HG03558 (cell line): Measurements from ENCODE around the gene PCP4L1.
"Not testable (repeated sequence)": the region's sequence is repeated elsewhere in the genome, so short reads cannot be mapped to it uniquely, and the experiment has no call there.

Experiments
- ATAC-seq: cut with Tn5 transposase; IDR thresholded peaks from one replicate; pipeline ENCODE4 v1.9.1; 2021; ENCODE audit warnings: moderate number of reproducible peaks; ENCODE audit not compliant: unreplicated experiment; ENCODE audit errors: extremely low read depth

The PCP4L1 gene

DNA sequence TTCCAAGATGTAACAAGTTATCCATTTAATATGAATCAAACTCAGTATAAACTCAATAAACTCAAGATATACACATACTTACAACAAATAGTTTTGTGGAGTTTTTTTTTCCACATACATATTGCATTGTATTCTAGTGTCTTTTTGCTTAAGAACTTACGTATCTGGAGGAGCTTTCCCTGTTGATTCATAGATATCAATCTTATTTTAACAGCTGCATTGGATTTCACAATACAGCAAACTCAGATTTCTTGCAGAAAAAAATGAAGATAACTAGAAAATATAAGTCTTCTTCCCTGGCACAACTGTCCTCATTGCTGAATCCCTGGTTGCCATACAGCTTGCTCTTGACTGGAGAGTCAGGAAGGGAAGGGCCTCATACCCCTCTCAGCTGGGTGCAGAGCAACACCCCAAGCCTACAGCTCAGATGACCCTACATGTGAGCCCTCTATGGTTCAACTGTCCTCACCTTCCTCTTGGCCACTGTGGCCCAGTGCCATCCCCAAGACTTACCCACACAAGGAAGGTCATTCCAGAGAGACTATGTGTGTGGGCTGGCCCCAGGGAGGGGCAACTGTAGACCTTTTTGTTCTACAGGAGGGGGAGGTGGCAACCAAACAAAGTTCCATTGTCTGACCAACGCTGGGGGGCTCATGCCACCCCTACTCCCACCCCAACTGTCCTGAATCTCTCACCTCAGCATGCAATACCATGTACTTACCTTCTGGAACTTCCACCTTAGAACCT lies 49.5 kb downstream of the PCP4L1 start:
- ATAC-seq = no peak

DNA sequence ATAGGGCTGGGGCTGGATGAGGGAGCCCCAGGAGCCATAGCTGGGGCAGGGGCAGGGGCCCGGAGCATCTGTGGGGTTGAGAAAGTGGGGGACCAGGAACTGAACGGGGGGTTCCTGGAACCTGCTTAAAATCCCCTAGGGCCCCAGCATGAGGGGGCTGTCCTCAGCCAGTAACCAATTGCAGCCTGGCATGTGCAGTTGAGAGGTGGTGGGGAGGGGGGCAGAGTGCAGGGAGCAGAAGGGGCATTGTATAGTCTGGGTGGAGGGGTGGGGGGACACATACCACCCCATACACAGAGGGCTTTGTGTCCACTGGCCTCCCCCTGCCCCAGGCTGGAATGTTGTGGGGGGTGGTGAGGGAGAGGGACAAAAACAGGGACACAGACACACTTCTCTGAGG lies 51.3 kb downstream of the PCP4L1 start, which contains the start of gene MPZ:
MPZ (minus strand) TSS at position 101 of the 400 bp plus-strand sequence; CDS start at position 38, 63 bp downstream.
- no peak for ATAC-seq

DNA sequence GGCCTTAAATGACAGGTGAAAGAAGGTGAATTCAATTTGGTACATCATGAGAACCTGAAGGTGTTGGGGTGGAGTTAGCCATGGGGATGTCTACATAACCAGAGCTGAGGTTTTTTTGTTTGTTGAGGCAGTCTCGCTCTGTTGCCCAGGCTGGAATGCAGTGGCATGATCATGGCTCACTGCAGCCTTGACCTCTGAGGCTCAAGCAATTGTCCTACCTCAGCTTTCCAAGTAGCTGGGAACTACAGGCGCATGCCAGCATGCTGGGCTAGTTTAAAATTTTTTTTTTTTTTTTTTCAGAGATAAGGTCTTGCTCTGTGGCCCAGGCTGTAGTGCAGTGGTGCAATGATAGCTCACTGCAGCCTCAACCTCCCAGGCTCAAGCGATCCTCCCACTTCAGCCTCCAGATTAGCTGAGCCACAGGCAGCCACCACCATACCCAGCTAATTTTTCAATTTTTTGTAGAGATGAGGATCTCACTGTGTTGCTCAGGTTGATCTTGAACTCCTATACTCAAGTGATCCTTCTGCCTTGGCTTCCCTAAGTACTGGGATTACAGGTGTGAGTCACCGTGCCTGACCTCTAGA lies 53.1 kb downstream of the PCP4L1 start:
- ATAC-seq = no peak

DNA sequence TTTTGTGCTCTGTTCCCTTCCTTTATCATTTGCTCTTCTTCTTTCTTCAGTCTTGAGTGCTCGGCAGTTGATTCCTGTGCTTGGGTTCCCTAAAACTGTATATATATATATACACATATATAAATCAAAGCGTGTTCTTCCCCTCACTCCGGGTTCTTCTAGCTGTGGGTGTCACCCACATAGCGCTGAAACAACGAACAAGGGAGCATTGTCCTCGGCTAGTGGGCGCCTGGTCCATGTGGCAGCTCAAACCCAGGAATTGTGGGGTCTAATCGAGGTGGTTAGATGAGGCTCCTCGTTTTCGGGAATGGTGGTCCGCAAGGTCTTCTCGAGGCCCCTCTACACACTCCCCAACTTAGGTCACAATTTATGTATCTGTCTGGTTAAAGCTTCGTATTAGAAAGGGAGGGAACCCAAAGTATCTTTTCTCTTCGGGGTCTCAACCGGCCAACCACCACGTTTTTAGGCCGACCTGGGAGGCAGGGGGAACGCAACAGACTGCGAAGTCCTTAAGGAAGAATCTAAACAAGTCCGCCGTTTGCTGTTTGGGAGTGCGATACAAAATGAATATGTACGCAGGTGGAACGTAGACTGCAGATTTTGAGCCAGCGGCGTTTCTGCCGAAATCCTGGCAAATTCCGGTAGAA lies 55.1 kb downstream of the PCP4L1 start:
- no peak for ATAC-seq

DNA sequence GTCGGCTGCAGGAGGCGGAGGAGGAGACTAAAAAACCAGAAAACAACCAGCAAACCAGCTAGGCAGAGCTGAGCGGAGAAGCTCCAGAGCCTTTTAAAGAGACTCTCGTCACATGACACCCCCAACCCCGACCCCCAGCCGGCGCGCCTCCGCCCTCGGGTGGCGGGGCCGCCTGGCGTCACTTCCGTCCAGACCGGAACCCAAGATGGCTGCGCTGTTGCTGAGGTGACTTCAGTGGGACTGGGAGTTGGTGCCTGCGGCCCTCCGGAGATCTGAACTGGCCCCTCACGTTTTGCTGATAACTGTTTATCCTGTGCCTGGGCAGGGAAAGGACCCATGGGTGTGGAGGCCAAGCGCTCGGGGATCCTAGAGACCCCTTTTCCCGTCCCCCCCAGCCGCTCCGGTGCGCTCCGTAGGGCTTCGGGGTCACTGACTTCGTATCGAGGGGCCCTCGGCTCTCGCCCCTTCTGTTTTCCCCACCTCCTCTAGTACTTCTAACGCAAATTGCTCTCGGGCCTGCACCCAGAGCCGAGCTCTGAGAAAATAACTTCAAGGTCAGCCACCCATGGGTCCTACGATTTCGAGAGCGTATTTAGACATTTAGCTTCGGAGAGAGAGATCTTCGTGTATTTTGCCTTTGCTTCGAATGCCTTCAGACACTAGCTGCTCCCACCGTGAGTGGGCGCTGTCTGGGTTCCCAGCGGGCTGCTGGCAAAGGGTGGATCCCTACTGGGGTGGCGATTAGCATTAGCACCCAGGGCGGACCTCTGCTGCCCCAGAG lies 55.8 kb downstream of the PCP4L1 start, which contains the start of gene SDHC:
SDHC (plus strand) TSS at position 181 of the 781 bp plus-strand sequence; CDS start at position 206, 25 bp downstream.
- ATAC-seq = no peak

- ATAC-seq = not testable (repeated sequence)
Observed at GRCh38 chr1:161315841-161316674, 57.5 kb downstream of the PCP4L1 start.

- no peak for ATAC-seq
Observed at GRCh38 chr1:161324020-161324419, 65.5 kb downstream of the PCP4L1 start.

GRCh38 chr1:161330346-161330745 lies 71.8 kb downstream of the PCP4L1 start:
- no peak for ATAC-seq

DNA sequence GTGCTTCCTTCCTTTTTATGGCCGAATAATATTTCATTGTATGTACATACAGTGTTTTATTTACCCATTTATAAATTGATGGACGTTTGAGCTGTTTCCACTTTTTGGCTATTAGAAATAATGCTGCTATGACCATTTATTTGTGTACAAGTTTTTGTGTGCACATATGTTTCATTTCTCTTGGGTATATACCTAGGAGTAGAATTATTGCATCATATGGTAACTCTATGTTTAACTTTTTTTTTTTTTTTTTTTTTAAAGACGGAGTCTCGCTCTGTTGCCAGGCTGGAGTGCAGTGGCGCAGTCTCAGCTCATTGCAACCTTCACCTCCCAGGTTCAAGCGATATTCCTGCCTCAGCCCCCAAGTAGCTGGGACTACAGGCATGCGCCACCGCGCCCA lies 74.6 kb downstream of the PCP4L1 start:
- no peak for ATAC-seq
